OCI-LY1 (cell line): ENCODE measurements around the gene HAND1.

Experiments used
- H2AFZ ChIP-seq: fragments of 200-600 bp; sonication (generic), shearing (Covaris generic); 2 replicates; pipeline ENCODE4 v1.6.0; 2014; ENCODE audit warnings: antibody characterized with exemption, mild to moderate bottlenecking, low read length
- H3F3A ChIP-seq: fragments of 200-600 bp; sonication (generic), shearing (Covaris generic); 2 replicates; pipeline ENCODE4 v1.6.0; 2014; ENCODE audit warnings: mild to moderate bottlenecking, antibody characterized with exemption, low read length, moderate library complexity; ENCODE audit not compliant: insufficient read depth
- H3K27ac ChIP-seq: fragments of 200-600 bp; sonication (generic); 2 replicates; pipeline ENCODE4 v1.5.1; 2014; ENCODE audit warnings: low read length, mixed run types, mild to moderate bottlenecking, low read depth; ENCODE audit not compliant: poor library complexity, severe bottlenecking
- H3K27me3 ChIP-seq: fragments of 200-600 bp; sonication (generic); 2 replicates; pipeline ENCODE4 v1.6.0; 2014; ENCODE audit warnings: antibody characterized with exemption, mild to moderate bottlenecking, low read length, moderate library complexity; ENCODE audit not compliant: insufficient read depth
- H3K36me3 ChIP-seq: fragments of 200-600 bp; sonication (generic); 2 replicates; pipeline ENCODE4 v1.6.1; 2014; ENCODE audit warnings: mild to moderate bottlenecking, antibody characterized with exemption, low read length, moderate library complexity, mixed read lengths; ENCODE audit not compliant: insufficient read depth
- H3K4me1 ChIP-seq: fragments of 200-600 bp; sonication (generic); 2 replicates; pipeline ENCODE4 v1.5.1; 2014; ENCODE audit warnings: mild to moderate bottlenecking, low read length, moderate library complexity; ENCODE audit not compliant: insufficient read depth, severe bottlenecking
- H3K4me2 ChIP-seq: fragments of 200-600 bp; sonication (generic), shearing (Covaris generic); 2 replicates; pipeline ENCODE4 v1.6.1; 2014; ENCODE audit warnings: low read length
- H3K4me3 ChIP-seq: fragments of 200-600 bp; sonication (generic); 2 replicates; pipeline ENCODE4 v1.5.1; 2014; ENCODE audit warnings: low read length, low read depth, mild to moderate bottlenecking, mixed read lengths; ENCODE audit not compliant: poor library complexity, severe bottlenecking
- H3K79me2 ChIP-seq: fragments of 200-600 bp; shearing (Covaris generic); 2 replicates; pipeline ENCODE4 v1.6.1; 2016; ENCODE audit warnings: mixed run types, low read length, mixed read lengths; ENCODE audit not compliant: insufficient read depth
- H3K9ac ChIP-seq: fragments of 200-600 bp; sonication (generic), shearing (Covaris generic); 2 replicates; pipeline ENCODE4 v1.6.1; 2014; ENCODE audit warnings: mild to moderate bottlenecking, low read length, mixed read lengths
- H3K9me2 ChIP-seq: fragments of 200-600 bp; sonication (generic), shearing (Covaris generic); 2 replicates; pipeline ENCODE4 v1.6.1; 2014; ENCODE audit warnings: low read depth, mild to moderate bottlenecking, low read length, mixed read lengths
- H3K9me3 ChIP-seq: fragments of 200-600 bp; shearing (Covaris generic); 2 replicates; pipeline ENCODE4 v1.6.1; 2014; ENCODE audit warnings: low read length, mixed read lengths
- H4K20me1 ChIP-seq: fragments of 200-600 bp; sonication (generic), shearing (Covaris generic); 2 replicates; pipeline ENCODE4 v1.6.0; 2016; ENCODE audit warnings: mild to moderate bottlenecking, low read length; ENCODE audit not compliant: insufficient read depth
- CTCF ChIP-seq: fragments of 200-600 bp; sonication (generic), shearing (Covaris generic); IDR thresholded peaks from 2 replicates; pipeline ENCODE4 v1.5.1; 2017; ENCODE audit warnings: mild to moderate bottlenecking, antibody characterized with exemption, low read length, moderate library complexity, mixed read lengths
- EZH2 ChIP-seq: fragments of 200-600 bp; sonication (generic), shearing (Covaris generic); IDR thresholded peaks from 2 replicates; pipeline ENCODE4 v1.8.0; 2017; ENCODE audit warnings: borderline replicate concordance, mixed run types, mild to moderate bottlenecking, antibody characterized with exemption, low read length, moderate library complexity, mixed read lengths

The HAND1 gene

GRCh38 chr5:154478224-154478565, at the start of gene HAND1:
HAND1 (minus strand) TSS chr5:154478227; CDS start chr5:154478008, 219 bp downstream.
- no peaks in the 10 kb centered on the region for H3K27me3 ChIP-seq
- no peak within 1 kb of the TSS for H3K4me2 ChIP-seq
- H3K79me2 ChIP-seq = no peaks in the 10 kb centered on the region
- H3K4me3 ChIP-seq = no peak within 1 kb of the TSS
- H3K36me3 ChIP-seq = no peaks in the 10 kb centered on the region
- H3F3A ChIP-seq = no peaks in the 10 kb centered on the region
- TF ChIP-seq EZH2 = no peak
- no peak within 1 kb of the TSS for H3K9ac ChIP-seq
- no peak within 1 kb of the TSS for H2AFZ ChIP-seq
- H3K4me1 ChIP-seq = no peaks in the 10 kb centered on the region
- no peaks in the 10 kb centered on the region for H4K20me1 ChIP-seq
- H3K27ac ChIP-seq = no peak within 1 kb of the TSS
- no peaks in the 10 kb centered on the region for H3K9me2 ChIP-seq
- H3K9me3 ChIP-seq = no peaks in the 10 kb centered on the region

- no peaks in the 10 kb centered on the region for H3K4me1 ChIP-seq
- no peaks in the 10 kb centered on the region for H3K36me3 ChIP-seq
- no peaks in the 10 kb centered on the region for H3F3A ChIP-seq
- H3K9me2 ChIP-seq = no peaks in the 10 kb centered on the region
- H3K27ac ChIP-seq = no peak overlapping the region
- no peak overlapping the region for H3K4me3 ChIP-seq
- no peak overlapping the region for H2AFZ ChIP-seq
- H3K27me3 ChIP-seq = no peaks in the 10 kb centered on the region
- no peaks in the 10 kb centered on the region for H4K20me1 ChIP-seq
- no peaks in the 10 kb centered on the region for H3K79me2 ChIP-seq
- no peak overlapping the region for H3K4me2 ChIP-seq
- H3K9ac ChIP-seq = no peak overlapping the region
- no peaks in the 10 kb centered on the region for H3K9me3 ChIP-seq
- TF ChIP-seq EZH2 (no peak), CTCF (no peak)
Measured at GRCh38 chr5:154526231-154527226, 48.5 kb upstream of the HAND1 start.

- Histone ChIP-seq H2AFZ (no peak overlapping the region), H3K4me2 (no peak overlapping the region), H3K27ac (no peak overlapping the region), H3K9me3 (no peaks in the 10 kb centered on the region), H3K4me3 (no peak overlapping the region), H3K27me3 (no peaks in the 10 kb centered on the region), H3K9ac (no peak overlapping the region), H3K4me1 (no peaks in the 10 kb centered on the region), H3K9me2 (no peaks in the 10 kb centered on the region), H3F3A (no peaks in the 10 kb centered on the region), H3K36me3 (no peaks in the 10 kb centered on the region), H4K20me1 (no peaks in the 10 kb centered on the region), H3K79me2 (no peaks in the 10 kb centered on the region)
- no peak for TF ChIP-seq EZH2
- TF ChIP-seq CTCF = no peak
Measured at GRCh38 chr5:154524859-154525258, 46.8 kb upstream of the HAND1 start.

- H3F3A ChIP-seq = no peaks in the 10 kb centered on the region
- H2AFZ ChIP-seq = no peak overlapping the region
- no peaks in the 10 kb centered on the region for H3K79me2 ChIP-seq
- no peaks in the 10 kb centered on the region for H3K36me3 ChIP-seq
- H3K9me3 ChIP-seq = no peaks in the 10 kb centered on the region
- no peaks in the 10 kb centered on the region for H3K4me1 ChIP-seq
- no peak overlapping the region for H3K4me3 ChIP-seq
- no peak overlapping the region for H3K9ac ChIP-seq
- TF ChIP-seq EZH2 (no peak), CTCF (no peak)
- no peak overlapping the region for H3K4me2 ChIP-seq
- no peaks in the 10 kb centered on the region for H3K27me3 ChIP-seq
- no peaks in the 10 kb centered on the region for H3K9me2 ChIP-seq
- no peak overlapping the region for H3K27ac ChIP-seq
- no peaks in the 10 kb centered on the region for H4K20me1 ChIP-seq
Measured at GRCh38 chr5:154524181-154524580, 46.2 kb upstream of the HAND1 start.
